Measurements from ENCODE around the gene ZRSR2. TPM values are rescaled to one million over a fixed set of nuclear protein-coding genes. Genes with fewer than 3 reads are reported as not detected.

The ZRSR2 gene
- total and polyA plus RNA-seq, 2 of the 8 experiments (the other 6 are each of a cell fraction or from before 2014, with no cell fraction given) = 3.9 to 6.9 TPM

GRCh38 chrX:15854080-15854655 is 63.9 kb downstream of the ZRSR2 start:
- DNase-seq (ENCODE audit: low read depth in 1 of 2, low spot score in 2 of 2) (peak in 1 of 2 experiments; percentile 58), FAIRE-seq (no peak)
- whole genome bisulfite sequencing, 2 experiments (ENCODE audit: extremely low coverage in 1 of 2, insufficient coverage in 1 of 2, insufficient read length in 1 of 2, insufficient replicate concordance in 2 of 2, low coverage in 1 of 2, low lambda C conversion rate in 2 of 2, missing lambda C conversion rate in 1 of 2) = 1% methylated on average over 17 of the region's 65 CpGs; no CpG with 5 or more reads in 1 of the 2 experiments
- H2BK120ac ChIP-seq (replicated peaks; ENCODE audit: low read depth, low read length) = no peak overlapping the region
- POLR2A ChIA-PET (ENCODE audit: partially characterized antibody) = interaction anchor here (1.3 to 1.6 kb wide), 2 partner anchors 11 to 93 kb away, joined by 4 to 5 read pairs; no protein-coding TSS in a partner anchor
- H3K36me3 ChIP-seq (ENCODE audit: control insufficient read depth in 2 of 4, insufficient read depth in 4 of 4, low read length in 3 of 4) = peaks cover 0 to 46% (median 6%) of the 10 kb centered on the region in 4 experiments; a peak in 4 of 8 replicates
- no peak overlapping the region for H4K5ac ChIP-seq (ENCODE audit: insufficient read length, low read depth, low read length)
- H2AFZ ChIP-seq (ENCODE audit: low read length) = no peak overlapping the region
- H2BK12ac ChIP-seq (ENCODE audit: low read depth, low read length) = no peak overlapping the region
- H3K9ac ChIP-seq (replicated peaks in 1 of 4; ENCODE audit: extremely low read depth in 1 of 4, low read depth in 3 of 4, low read length in 3 of 4) = peak overlapping the region; percentile 22 to 71 (median 63); a peak in 5 of 7 replicates
- peaks cover 8% of the 10 kb centered on the region; the same call in 1 of the 2 replicates for H3K23me2 ChIP-seq (ENCODE audit: low read depth, low read length)
- H3K27ac ChIP-seq (ENCODE audit: low read depth, low read length) = no peak overlapping the region
- H2BK20ac ChIP-seq (ENCODE audit: low read length) = no peak overlapping the region
- H2AK5ac ChIP-seq (ENCODE audit: low read depth, low read length) = no peak overlapping the region
- peaks cover 0 to 6% of the 10 kb centered on the region in 2 experiments for H4K20me1 ChIP-seq (replicated peaks in 1 of 2; ENCODE audit: control insufficient read depth in 1 of 2, insufficient read depth in 2 of 2, low read length in 2 of 2)
- H3K23ac ChIP-seq (ENCODE audit: insufficient read length) = no peak overlapping the region
- H3K9me3 ChIP-seq (ENCODE audit: insufficient read depth in 2 of 2, low read depth in 1 of 2, low read length in 1 of 2) = no peaks in the 10 kb centered on the region
- H3K4me2 ChIP-seq (ENCODE audit: insufficient read depth in 1 of 2, low read depth in 2 of 2, low read length in 2 of 2) = peak overlapping the region; percentile 71 to 84
- no peak overlapping the region for H3K56ac ChIP-seq (replicated peaks; ENCODE audit: insufficient read length, low read depth, low read length)
- H3K79me1 ChIP-seq (ENCODE audit: low read depth, low read length) = no peaks in the 10 kb centered on the region
- no peak overlapping the region for H2BK15ac ChIP-seq (ENCODE audit: low read length)
- H3K79me2 ChIP-seq (ENCODE audit: control insufficient read depth in 1 of 2, insufficient read depth in 2 of 2, low read length in 2 of 2) = peaks cover 11 to 52% of the 10 kb centered on the region in 2 experiments
- H4K91ac ChIP-seq (replicated peaks; ENCODE audit: insufficient read length, low read length) = no peak overlapping the region
- CTCF ChIA-PET (ENCODE audit: partially characterized antibody) = no interaction called here
- H4K8ac ChIP-seq (ENCODE audit: extremely low read depth, insufficient read depth, low read length) = no peak overlapping the region
- no peak overlapping the region for H2BK5ac ChIP-seq (ENCODE audit: low read depth, low read length)
- no peak overlapping the region for H3K4ac ChIP-seq (replicated peaks; ENCODE audit: insufficient read length, low read depth, low read length)
- H3K4me3 ChIP-seq (ENCODE audit: extremely low read depth in 1 of 4, insufficient read depth in 2 of 4, low read depth in 3 of 4, low read length in 4 of 4) = peak overlapping the region; percentile 48 to 99 (median 86)
- no peak overlapping the region for H3K14ac ChIP-seq (ENCODE audit: insufficient read length)
- peak overlapping the region; percentile 24; the same call in 1 of the 2 replicates for H3K18ac ChIP-seq (ENCODE audit: extremely low read depth, low read length)
- peaks cover 0 to 6% (median under 1%) of the 10 kb centered on the region in 4 experiments; a peak in 3 of 7 replicates for H3K4me1 ChIP-seq (replicated peaks in 1 of 4; ENCODE audit: control insufficient read depth in 3 of 4, insufficient read depth in 4 of 4, low read length in 3 of 4)
- no peaks in the 10 kb centered on the region for H3K27me3 ChIP-seq (replicated peaks in 1 of 4; ENCODE audit: control insufficient read depth in 3 of 4, extremely low read depth in 1 of 4, insufficient read depth in 3 of 4, low read length in 3 of 4)
- TF ChIP-seq TCF12 (IDR thresholded peaks at IDR 0.05; ENCODE audit: low read depth, low read length) = no peak
- no peak for TF ChIP-seq EZH2 (IDR thresholded peaks at IDR 0.05; ENCODE audit: low read depth, low read length, severe bottlenecking)
- no peak for TF ChIP-seq JUND (IDR thresholded peaks at IDR 0.05; ENCODE audit: low read length)
- no peak for TF ChIP-seq CEBPB (IDR thresholded peaks at IDR 0.05; ENCODE audit: low read depth, low read length)
- no peak for TF ChIP-seq SRF (IDR thresholded peaks at IDR 0.05; ENCODE audit: low read depth, low read length)
- no peak for TF ChIP-seq POLR2A (IDR thresholded peaks at IDR 0.05; ENCODE audit: control extremely low read depth in 1 of 2, low read depth in 2 of 2, low read length in 2 of 2)
- TF ChIP-seq TBP (IDR thresholded peaks at IDR 0.05; ENCODE audit: low read depth, low read length) = no peak
- no peak for TF ChIP-seq BCL11A (IDR thresholded peaks at IDR 0.05; ENCODE audit: low read depth in 2 of 2, low read length in 2 of 2)
- no peak for TF ChIP-seq CHD2 (IDR thresholded peaks at IDR 0.05; ENCODE audit: low read length)
- no peak for TF ChIP-seq SIX5 (IDR thresholded peaks at IDR 0.05; ENCODE audit: low read depth, low read length)
- no peak for TF ChIP-seq SP4 (IDR thresholded peaks at IDR 0.05; ENCODE audit: low read length)
- TF ChIP-seq E2F6 (IDR thresholded peaks at IDR 0.05) = no peak
- TF ChIP-seq SIN3A (conservative IDR thresholded peaks at IDR 0.05 in 1 of 2, IDR thresholded peaks at IDR 0.05 in 1 of 2; ENCODE audit: low read depth in 1 of 2, low read length in 2 of 2) = peak; percentile 77; a peak in 2 of 4 replicates
- no peak for TF ChIP-seq FOSL1 (IDR thresholded peaks at IDR 0.05; ENCODE audit: insufficient read depth, low read depth, low read length)

Measured in H1 (cell line).